Mucosa of descending colon (tissue), 3 donors: ENCODE measurements around the gene TPD52L2. TPM values are rescaled to one million over a fixed set of nuclear protein-coding genes. Genes with fewer than 3 reads are reported as not detected.

Source experiments
- ATAC-seq: fragments of 200-7000 bp; cut with Tn5 transposase; one replicate; pipeline ENCODE4 v1.9.1; 2020; ENCODE audit warnings: mild to moderate bottlenecking, moderate library complexity
- DNase-seq, 3 donors: peaks; one replicate each; pipeline ENCODE4 v3.0.0-alpha.2; 2020
- H3K36me3 ChIP-seq: fragments of 200-600 bp; one replicate; pipeline ENCODE4 v1.8.0; 2021; ENCODE audit warnings: low read depth, mild to moderate bottlenecking
- H3K4me1 ChIP-seq: fragments of 200-600 bp; one replicate; pipeline ENCODE4 v1.8.0; 2021; ENCODE audit warnings: low read depth, mild to moderate bottlenecking
- H3K4me3 ChIP-seq: fragments of 200-600 bp; one replicate; pipeline ENCODE4 v1.8.0; 2021; ENCODE audit warnings: mild to moderate bottlenecking
- H3K9me3 ChIP-seq: fragments of 200-600 bp; one replicate; pipeline ENCODE4 v1.8.0; 2021; ENCODE audit warnings: mild to moderate bottlenecking
- CTCF ChIP-seq: fragments of 200-600 bp; IDR thresholded peaks from one replicate; pipeline ENCODE4 v1.8.0; 2022; ENCODE audit warnings: antibody characterized with exemption, mild to moderate bottlenecking
- intact Hi-C, 2 donors: fragments of 100-400 bp; cut with DNase I in 1 of 2; cut with micrococcal nuclease in 1 of 2; formaldehyde crosslinking; loops; one replicate each; pipeline versions ENCODE4 v1.11.0 to v1.11.1; 2022; cut with DNase I, micrococcal nuclease
- total RNA-seq, 3 donors: library from RNA; stranded (reverse); fragmentation: NEBNext Ultra II Directional in 2 of 3; extraction: Animal tissue kit (Norgen Biotek cat#: 25700) in 2 of 3; gene quantifications; one replicate each; pipeline versions ENCODE4 v1.2.1 to v1.2.4, GENCODE V29; 2021 to 2023
- donor health status: DM: no; HTN: no; CAD: no; lungs with moderate emphysema.
- donor health status: DM: no; HTN: no; CAD: no.
- donor health status: DM: no; HTN: yes; CAD: no.

The TPD52L2 gene
- total RNA-seq, 3 donors from 2014 or later: 48.7 to 71.7 (median 55.7) TPM

GRCh38 chr20:63917811-63918210, 52.7 kb downstream of the TPD52L2 start:
- no peak for DNase-seq
- H3K36me3 ChIP-seq: no peaks in the 10 kb centered on the region
- intact Hi-C loops: no loop called here
- no peak for TF ChIP-seq CTCF
- no peaks in the 10 kb centered on the region for H3K9me3 ChIP-seq
- no peak overlapping the region for H3K4me3 ChIP-seq
- no peaks in the 10 kb centered on the region for H3K4me1 ChIP-seq
- ATAC-seq: no peak

- ATAC-seq (no peak), DNase-seq (no peak)
- intact Hi-C loops: no loop called here
- Histone ChIP-seq H3K36me3 (no peaks in the 10 kb centered on the region), H3K9me3 (no peaks in the 10 kb centered on the region), H3K4me1 (no peaks in the 10 kb centered on the region), H3K4me3 (no peak overlapping the region)
- no peak for TF ChIP-seq CTCF
These were observed 54.1 kb downstream of the TPD52L2 start for GRCh38 chr20:63919130-63919529.

GRCh38 chr20:63920226-63920625, 55.2 kb downstream of the TPD52L2 start:
- no peak for ATAC-seq
- TF ChIP-seq CTCF: no peak
- Histone ChIP-seq H3K4me3 (no peak overlapping the region), H3K9me3 (no peaks in the 10 kb centered on the region), H3K4me1 (no peaks in the 10 kb centered on the region), H3K36me3 (no peaks in the 10 kb centered on the region)
- intact Hi-C loops: no loop called here
- DNase-seq: no peak

- no peaks in the 10 kb centered on the region for H3K4me1 ChIP-seq
- no peak for TF ChIP-seq CTCF
- ATAC-seq (no peak), DNase-seq (no peak)
- H3K9me3 ChIP-seq: no peaks in the 10 kb centered on the region
- H3K36me3 ChIP-seq: no peaks in the 10 kb centered on the region
- no peak overlapping the region for H3K4me3 ChIP-seq
- intact Hi-C loops: no loop called here
These were observed 58.6 kb downstream of the TPD52L2 start for GRCh38 chr20:63923651-63924050.

GRCh38 chr20:63924241-63924640, 59.2 kb downstream of the TPD52L2 start:
- no peak for DNase-seq
- Histone ChIP-seq H3K9me3 (no peaks in the 10 kb centered on the region), H3K4me1 (no peaks in the 10 kb centered on the region), H3K36me3 (no peaks in the 10 kb centered on the region), H3K4me3 (no peak overlapping the region)
- TF ChIP-seq CTCF: no peak
- intact Hi-C loops: no loop called here
- no peak for ATAC-seq

- Histone ChIP-seq H3K4me1 (no peaks in the 10 kb centered on the region), H3K9me3 (no peaks in the 10 kb centered on the region), H3K4me3 (no peak overlapping the region), H3K36me3 (no peaks in the 10 kb centered on the region)
- TF ChIP-seq CTCF: no peak
- intact Hi-C loops: no loop called here
- DNase-seq (no peak), ATAC-seq (no peak)
These were observed 61.2 kb downstream of the TPD52L2 start for GRCh38 chr20:63926298-63926697.
